ENCODE measurements around the gene CHD6.

DNA sequence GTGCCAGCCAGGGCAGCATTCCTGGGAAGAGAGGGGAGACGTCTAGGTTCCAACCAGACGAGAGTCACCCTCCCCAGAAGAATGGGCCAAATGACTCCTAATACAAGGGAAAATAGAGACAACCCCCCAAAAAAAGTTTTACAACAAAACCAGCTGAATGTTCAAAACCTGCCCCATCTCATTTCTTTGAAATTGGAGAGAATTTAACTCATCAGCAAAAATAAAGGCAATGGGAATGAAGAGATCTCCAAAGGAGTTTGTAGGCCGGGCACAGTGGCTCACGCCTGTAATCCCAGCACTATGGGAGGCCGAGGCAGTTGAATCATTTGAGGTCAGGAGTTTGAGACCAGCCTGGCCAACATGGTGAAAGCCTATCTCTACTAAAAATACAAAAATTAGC is 241.8 kb downstream of the CHD6 start:
- TF ChIP-seq, protein P1, sequence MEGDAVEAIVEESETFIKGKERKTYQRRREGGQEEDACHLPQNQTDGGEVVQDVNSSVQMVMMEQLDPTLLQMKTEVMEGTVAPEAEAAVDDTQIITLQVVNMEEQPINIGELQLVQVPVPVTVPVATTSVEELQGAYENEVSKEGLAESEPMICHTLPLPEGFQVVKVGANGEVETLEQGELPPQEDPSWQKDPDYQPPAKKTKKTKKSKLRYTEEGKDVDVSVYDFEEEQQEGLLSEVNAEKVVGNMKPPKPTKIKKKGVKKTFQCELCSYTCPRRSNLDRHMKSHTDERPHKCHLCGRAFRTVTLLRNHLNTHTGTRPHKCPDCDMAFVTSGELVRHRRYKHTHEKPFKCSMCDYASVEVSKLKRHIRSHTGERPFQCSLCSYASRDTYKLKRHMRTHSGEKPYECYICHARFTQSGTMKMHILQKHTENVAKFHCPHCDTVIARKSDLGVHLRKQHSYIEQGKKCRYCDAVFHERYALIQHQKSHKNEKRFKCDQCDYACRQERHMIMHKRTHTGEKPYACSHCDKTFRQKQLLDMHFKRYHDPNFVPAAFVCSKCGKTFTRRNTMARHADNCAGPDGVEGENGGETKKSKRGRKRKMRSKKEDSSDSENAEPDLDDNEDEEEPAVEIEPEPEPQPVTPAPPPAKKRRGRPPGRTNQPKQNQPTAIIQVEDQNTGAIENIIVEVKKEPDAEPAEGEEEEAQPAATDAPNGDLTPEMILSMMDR (IDR thresholded peaks at IDR 0.05; ENCODE audit: low read depth, low read length, missing input control), result no peak
- no peak for TF ChIP-seq ATF3 (IDR thresholded peaks at IDR 0.05)
- no peak for TF ChIP-seq HNF4A (conservative IDR thresholded peaks at IDR 0.05)
- no peak for TF ChIP-seq MAX (IDR thresholded peaks at IDR 0.05)
- TF ChIP-seq EGR1 (IDR thresholded peaks at IDR 0.05; ENCODE audit: low read depth in 2 of 2), result no peak
- TF ChIP-seq FOXA1 (IDR thresholded peaks at IDR 0.05), result no peak
- TF ChIP-seq REST (IDR thresholded peaks at IDR 0.05), result no peak
- no peak for TF ChIP-seq GABPA (IDR thresholded peaks at IDR 0.05 in 1 of 2, conservative IDR thresholded peaks at IDR 0.05 in 1 of 2)
- no peak for TF ChIP-seq TAF1 (conservative IDR thresholded peaks at IDR 0.05)
- TF ChIP-seq YY1 (IDR thresholded peaks at IDR 0.05), result no peak

Measured in liver (tissue), 3 donors.